DMS153 (cell line): ENCODE data around the gene PAM16.

Experiments used
- DNase-seq: peaks from one replicate; lab custom pipeline; 2025; lab: John Stamatoyannopoulos, UW

Gene PAM16

GRCh38 chr16:4371357-4372000 is 20.4 kb upstream of the PAM16 start, which contains the start of gene VASN:
TSS of gene VASN (plus strand) at chr16:4371848. CDS start at chr16:4380878, 9,030 bp downstream.
- DNase-seq, result peak; percentile 11

GRCh38 chr16:4370570-4371356 is 19.6 kb upstream of the PAM16 start:
- DNase-seq, result no peak

- no peak for DNase-seq
Measured at GRCh38 chr16:4370151-4370550, 19.0 kb upstream of the PAM16 start.

GRCh38 chr16:4369007-4369733 is 18.0 kb upstream of the PAM16 start:
- DNase-seq, result no peak

- no peak for DNase-seq
Measured at GRCh38 chr16:4367393-4367856, 16.3 kb upstream of the PAM16 start.

GRCh38 chr16:4366016-4366415 is 14.9 kb upstream of the PAM16 start:
- DNase-seq, result no peak

- DNase-seq, result no peak
Measured at GRCh38 chr16:4365615-4366014, 14.5 kb upstream of the PAM16 start.

- no peak for DNase-seq
Measured at GRCh38 chr16:4365014-4365406, 13.9 kb upstream of the PAM16 start.

- no peak for DNase-seq
Measured at GRCh38 chr16:4364196-4365013, 13.3 kb upstream of the PAM16 start.

- DNase-seq, result no peak
Measured at GRCh38 chr16:4362476-4363135, 11.5 kb upstream of the PAM16 start.

- no peak for DNase-seq
Measured at GRCh38 chr16:4361944-4362311, 10.8 kb upstream of the PAM16 start.

GRCh38 chr16:4361033-4361943 is 10.2 kb upstream of the PAM16 start:
- no peak for DNase-seq

- DNase-seq, result peak; percentile 4
Measured at GRCh38 chr16:4360538-4361021, 9.5 kb upstream of the PAM16 start.

- no peak for DNase-seq
Measured at GRCh38 chr16:4359914-4360313, 8.8 kb upstream of the PAM16 start.

GRCh38 chr16:4358831-4359561 is 7.9 kb upstream of the PAM16 start:
- DNase-seq, result no peak

GRCh38 chr16:4358236-4358635 is 7.1 kb upstream of the PAM16 start:
- DNase-seq, result no peak

- no peak for DNase-seq
Measured at GRCh38 chr16:4356820-4357219, 5.7 kb upstream of the PAM16 start.

- no peak for DNase-seq
Measured at GRCh38 chr16:4354512-4355409, 3.6 kb upstream of the PAM16 start.
